CD4-positive, CD25-positive, alpha-beta regulatory T cell (primary cell): ENCODE measurements around the gene FOXP1. TPM values are rescaled to one million over a fixed set of nuclear protein-coding genes. Genes with fewer than 3 reads are reported as not detected.
"Not testable (repeated sequence)": the region's sequence is repeated elsewhere in the genome, so short reads cannot be mapped to it uniquely, and the experiment has no call there.

Experiments
- ATAC-seq, 2 donors: fragments of 150-1000 bp; cut with Tn5 transposase; one replicate each; pipeline ENCODE4 v1.10.0; 2021; ENCODE audit warnings: low read depth in 2 of 2, moderate number of reproducible peaks in 2 of 2, moderate library complexity in 1 of 2
- DNase-seq, 3 donors: peaks; one replicate each; pipeline versions ENCODE4 v3.0.0 to v3.0.0-alpha.2; 2012 to 2022; ENCODE audit warnings: mixed read lengths in 1 of 3
- H3K27ac ChIP-seq: one replicate; pipeline ENCODE4 v1.7.0; 2013; ENCODE audit warnings: mild to moderate bottlenecking, low read length; ENCODE audit not compliant: insufficient read depth, poor library complexity, severe bottlenecking
- H3K27me3 ChIP-seq: one replicate; pipeline ENCODE4 v1.7.0; 2013; ENCODE audit warnings: low read length; ENCODE audit not compliant: control insufficient read depth, insufficient read depth
- H3K36me3 ChIP-seq: one replicate; pipeline ENCODE4 v1.7.0; 2013; ENCODE audit warnings: mild to moderate bottlenecking, low read length, moderate library complexity; ENCODE audit not compliant: control insufficient read depth, insufficient read depth
- H3K4me1 ChIP-seq: 2 replicates; pipeline ENCODE4 v1.7.0; 2013; ENCODE audit warnings: mild to moderate bottlenecking, low read length; ENCODE audit not compliant: insufficient read depth, control insufficient read depth, poor library complexity, severe bottlenecking
- H3K4me3 ChIP-seq: one replicate; pipeline ENCODE4 v1.7.0; 2013; ENCODE audit warnings: low read depth, mild to moderate bottlenecking, low read length, moderate library complexity
- H3K9me3 ChIP-seq, 2 experiments: 1 replicate in 1 of 2; 2 replicates in 1 of 2; pipeline ENCODE4 v1.7.0; 2013; ENCODE audit warnings: low read length in 2 of 2, mild to moderate bottlenecking in 1 of 2, moderate library complexity in 1 of 2; ENCODE audit not compliant: control insufficient read depth in 2 of 2
- H3K27ac Mint-ChIP-seq, 3 donors: one replicate each; pipeline ENCODE4 v1.8.0; 2020 to 2022; ENCODE audit warnings: mild to moderate bottlenecking in 3 of 3, mixed read lengths in 3 of 3, moderate library complexity in 2 of 3
- H3K27me3 Mint-ChIP-seq: one replicate; pipeline ENCODE4 v1.8.0; 2022; ENCODE audit warnings: mild to moderate bottlenecking, mixed read lengths
- H3K36me3 Mint-ChIP-seq: one replicate; pipeline ENCODE4 v1.8.0; 2020; ENCODE audit warnings: mixed read lengths
- H3K4me1 Mint-ChIP-seq, 4 donors: one replicate each; pipeline ENCODE4 v1.8.0; 2020 to 2022; ENCODE audit warnings: mixed read lengths in 4 of 4, mild to moderate bottlenecking in 1 of 4
- H3K4me3 Mint-ChIP-seq, 4 donors: one replicate each; pipeline ENCODE4 v1.8.0; 2020 to 2022; ENCODE audit warnings: mild to moderate bottlenecking in 4 of 4, mixed read lengths in 4 of 4, moderate library complexity in 3 of 4
- H3K9me3 Mint-ChIP-seq, 7 donors: one replicate each; pipeline ENCODE4 v1.8.0; 2020 to 2022; ENCODE audit warnings: mixed read lengths in 7 of 7, mild to moderate bottlenecking in 3 of 7, moderate library complexity in 2 of 7
- polyA plus RNA-seq, 4 donors: library from polyadenylated mRNA; unstranded; fragments of 300-500 nt; fragmentation: Illumina TruSeq; gene quantifications; one replicate each; pipeline ENCODE4 v1.2.3, GENCODE V29; 2021
- total RNA-seq: library from RNA; stranded (reverse); gene quantifications from one replicate; pipeline ENCODE4 v1.2.3, GENCODE V29; 2022

FOXP1 gene
- total and polyA plus RNA-seq, 5 donors from 2014 or later, result 301 to 599 (median 346) TPM

DNA sequence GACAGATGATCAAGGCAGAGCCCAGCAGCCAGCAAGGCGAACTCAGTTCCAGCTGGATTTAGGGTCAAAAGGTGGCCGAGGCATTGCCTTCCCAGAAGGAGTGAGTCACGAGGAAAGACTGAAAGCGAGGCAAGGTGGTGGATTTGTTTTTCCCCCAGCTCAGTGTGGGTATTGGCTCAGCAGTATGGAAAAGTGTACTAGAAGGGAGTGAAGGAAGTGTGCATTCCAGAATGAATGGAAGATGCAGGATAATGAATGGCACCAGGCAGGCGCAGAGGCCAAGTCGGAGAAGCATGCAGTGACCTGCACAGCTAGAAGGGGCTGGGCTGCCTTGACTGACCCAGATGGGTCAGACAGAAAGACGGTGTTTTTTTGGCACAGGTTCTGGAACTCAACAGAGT lies 46.3 kb downstream of the FOXP1 start:
- H3K4me3 ChIP-seq, result no peak overlapping the region
- DNase-seq (no peak), ATAC-seq (no peak)
- Mint-ChIP-seq H3K4me3 (no peak overlapping the region), H3K27me3 (no peaks in the 10 kb centered on the region), H3K9me3 (no peaks in the 10 kb centered on the region), H3K36me3 (peaks cover 8% of the 10 kb centered on the region), H3K4me1 (peaks cover 6 to 15% (median 8%) of the 10 kb centered on the region in 4 donors), H3K27ac (no peak overlapping the region)
- H3K27ac ChIP-seq, result no peak overlapping the region
- H3K4me1 ChIP-seq, result no peaks in the 10 kb centered on the region
- H3K9me3 ChIP-seq, result no peaks in the 10 kb centered on the region
- H3K36me3 ChIP-seq, result no peaks in the 10 kb centered on the region
- H3K27me3 ChIP-seq, result no peaks in the 10 kb centered on the region

DNA sequence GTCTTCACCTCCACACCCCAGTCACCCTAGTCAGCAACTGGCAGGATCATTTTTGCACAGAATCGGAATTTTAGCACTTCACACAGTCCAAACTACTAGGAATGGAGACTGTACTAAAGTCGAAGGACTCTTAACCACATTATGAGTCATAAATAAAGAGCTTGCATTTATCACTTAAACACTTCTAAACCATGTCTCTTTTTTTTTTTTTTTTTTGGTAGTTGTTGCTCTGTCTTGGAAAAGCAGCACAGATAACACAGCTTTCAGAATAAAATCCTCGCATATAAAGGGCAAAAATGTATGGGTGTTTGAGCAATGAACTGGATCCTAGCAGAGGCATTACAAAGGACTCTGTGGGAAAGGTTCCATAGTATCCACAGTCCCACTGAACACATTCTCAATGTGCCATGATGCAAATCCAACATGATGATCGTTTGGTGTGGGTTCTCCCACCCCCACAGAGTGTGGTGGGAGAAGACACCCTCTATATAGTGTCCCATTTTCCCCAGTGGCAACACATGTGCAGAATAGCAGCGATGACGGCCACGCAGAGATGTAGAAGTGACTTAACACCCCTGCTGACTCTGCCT lies 47.1 kb downstream of the FOXP1 start:
- no peak overlapping the region for H3K27ac Mint-ChIP-seq
- H3K4me3 Mint-ChIP-seq, result no peak overlapping the region
- peaks cover 13% of the 10 kb centered on the region for H3K36me3 Mint-ChIP-seq
- H3K4me3 ChIP-seq, result no peak overlapping the region
- no peaks in the 10 kb centered on the region for H3K9me3 ChIP-seq
- ATAC-seq, result no peak
- no peaks in the 10 kb centered on the region for H3K4me1 ChIP-seq
- H3K36me3 ChIP-seq, result no peaks in the 10 kb centered on the region
- no peak for DNase-seq
- no peaks in the 10 kb centered on the region for H3K27me3 Mint-ChIP-seq
- H3K27ac ChIP-seq, result no peak overlapping the region
- no peaks in the 10 kb centered on the region for H3K9me3 Mint-ChIP-seq
- peaks cover 5 to 13% (median 8%) of the 10 kb centered on the region in 4 donors for H3K4me1 Mint-ChIP-seq
- H3K27me3 ChIP-seq, result no peaks in the 10 kb centered on the region

GRCh38 chr3:71533588-71533987 lies 49.9 kb downstream of the FOXP1 start:
- no peak overlapping the region for H3K27ac Mint-ChIP-seq
- no peak overlapping the region for H3K4me3 Mint-ChIP-seq
- DNase-seq, result no peak
- no peaks in the 10 kb centered on the region for H3K9me3 ChIP-seq
- no peaks in the 10 kb centered on the region for H3K4me1 ChIP-seq
- H3K4me1 Mint-ChIP-seq, result peaks cover 15 to 24% (median 19%) of the 10 kb centered on the region in 4 donors
- no peaks in the 10 kb centered on the region for H3K27me3 Mint-ChIP-seq
- H3K4me3 ChIP-seq, result no peak overlapping the region
- no peaks in the 10 kb centered on the region for H3K27me3 ChIP-seq
- H3K27ac ChIP-seq, result no peak overlapping the region
- no peaks in the 10 kb centered on the region for H3K9me3 Mint-ChIP-seq
- peaks cover 13% of the 10 kb centered on the region for H3K36me3 Mint-ChIP-seq
- no peaks in the 10 kb centered on the region for H3K36me3 ChIP-seq
- no peak for ATAC-seq

GRCh38 chr3:71532639-71533395 lies 50.7 kb downstream of the FOXP1 start:
- H3K4me1 Mint-ChIP-seq, result peaks cover 23 to 32% (median 26%) of the 10 kb centered on the region in 4 donors
- no peaks in the 10 kb centered on the region for H3K9me3 ChIP-seq
- H3K27ac ChIP-seq, result no peak overlapping the region
- no peaks in the 10 kb centered on the region for H3K27me3 ChIP-seq
- H3K27ac Mint-ChIP-seq, result no peak overlapping the region
- H3K27me3 Mint-ChIP-seq, result no peaks in the 10 kb centered on the region
- no peaks in the 10 kb centered on the region for H3K4me1 ChIP-seq
- no peak for ATAC-seq
- H3K4me3 ChIP-seq, result no peak overlapping the region
- no peaks in the 10 kb centered on the region for H3K9me3 Mint-ChIP-seq
- no peaks in the 10 kb centered on the region for H3K36me3 ChIP-seq
- H3K4me3 Mint-ChIP-seq, result no peak overlapping the region
- peaks cover 13% of the 10 kb centered on the region for H3K36me3 Mint-ChIP-seq
- peak in 1 of 3 donors; percentile 65 for DNase-seq

GRCh38 chr3:71530903-71531530 lies 52.5 kb downstream of the FOXP1 start:
- DNase-seq (no peak), ATAC-seq (no peak)
- H3K27ac Mint-ChIP-seq, result no peak overlapping the region
- no peaks in the 10 kb centered on the region for H3K9me3 Mint-ChIP-seq
- Histone ChIP-seq H3K4me1 (no peaks in the 10 kb centered on the region), H3K27ac (no peak overlapping the region), H3K4me3 (no peak overlapping the region), H3K36me3 (no peaks in the 10 kb centered on the region), H3K27me3 (no peaks in the 10 kb centered on the region), H3K9me3 (no peaks in the 10 kb centered on the region)
- H3K36me3 Mint-ChIP-seq, result peaks cover 16% of the 10 kb centered on the region
- H3K4me3 Mint-ChIP-seq, result no peak overlapping the region
- no peaks in the 10 kb centered on the region for H3K27me3 Mint-ChIP-seq
- H3K4me1 Mint-ChIP-seq, result peaks cover 29 to 40% (median 34%) of the 10 kb centered on the region in 4 donors

DNA sequence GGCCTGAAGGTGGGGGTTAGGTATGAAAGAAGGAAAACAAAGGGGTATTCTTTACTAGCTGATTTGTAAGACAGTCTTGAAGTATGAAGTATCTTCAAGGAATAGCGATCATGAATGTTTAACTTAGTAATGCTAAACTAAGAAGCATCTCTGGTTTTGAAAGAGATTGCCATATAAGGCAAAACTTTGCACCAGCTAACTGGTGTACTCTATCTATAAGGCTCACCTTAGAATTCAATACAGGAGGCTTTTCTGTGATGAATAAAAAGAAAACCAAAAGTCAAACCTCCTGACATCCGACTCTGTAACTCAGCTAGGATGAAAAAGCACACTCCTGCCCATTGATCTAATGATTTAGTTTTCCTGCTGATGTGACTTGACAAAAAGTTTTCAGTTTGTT lies 54.7 kb downstream of the FOXP1 start:
- H3K27me3 ChIP-seq, result no peaks in the 10 kb centered on the region
- no peak overlapping the region for H3K27ac ChIP-seq
- H3K4me1 Mint-ChIP-seq, result peaks cover 27 to 40% (median 34%) of the 10 kb centered on the region in 4 donors
- peak in 1 of 3 donors; percentile 61 for DNase-seq
- H3K27me3 Mint-ChIP-seq, result no peaks in the 10 kb centered on the region
- H3K9me3 ChIP-seq, result no peaks in the 10 kb centered on the region
- no peak overlapping the region for H3K4me3 Mint-ChIP-seq
- H3K27ac Mint-ChIP-seq, result peak overlapping the region; percentile 30 to 81 (median 60)
- no peaks in the 10 kb centered on the region for H3K4me1 ChIP-seq
- peak overlapping the region; percentile 22 for H3K4me3 ChIP-seq
- H3K36me3 Mint-ChIP-seq, result peaks cover 16% of the 10 kb centered on the region
- H3K36me3 ChIP-seq, result no peaks in the 10 kb centered on the region
- H3K9me3 Mint-ChIP-seq, result no peaks in the 10 kb centered on the region
- peak in 1 of 2 donors; percentile 50 for ATAC-seq

GRCh38 chr3:71526448-71526847 lies 57.1 kb downstream of the FOXP1 start:
- not testable (repeated sequence) for H3K4me1 ChIP-seq, H3K27ac ChIP-seq, H3K27ac Mint-ChIP-seq, H3K4me3 Mint-ChIP-seq, H3K36me3 ChIP-seq, H3K9me3 ChIP-seq, DNase-seq, H3K27me3 Mint-ChIP-seq, H3K36me3 Mint-ChIP-seq, ATAC-seq, H3K27me3 ChIP-seq, H3K4me3 ChIP-seq, H3K9me3 Mint-ChIP-seq
- H3K4me1 Mint-ChIP-seq, result peaks cover 25 to 31% (median 28%) of the 10 kb centered on the region in 4 donors
